Endothelial cell of umbilical vein (primary cell): ENCODE data around the gene CCP110.

Experiments used
- CTCF ChIP-seq, 2 donors: IDR thresholded peaks; 1 replicate in 1 of 2; 2 replicates in 1 of 2; pipeline ENCODE4 v1.5.1; 2011; ENCODE audit warnings: low read length in 2 of 2, mild to moderate bottlenecking in 2 of 2, moderate library complexity in 2 of 2, control low read depth in 1 of 2, inconsistent platforms in 1 of 2, low read depth in 1 of 2; ENCODE audit not compliant: insufficient read depth in 1 of 2; ENCODE audit errors: extremely low read depth in 1 of 2
- EZH2 ChIP-seq: IDR thresholded peaks from 2 replicates; pipeline ENCODE4 v1.6.1; 2012; ENCODE audit warnings: borderline replicate concordance, low read depth, mild to moderate bottlenecking, moderate library complexity, low read length, inconsistent platforms; ENCODE audit not compliant: severe bottlenecking
- FOS ChIP-seq: IDR thresholded peaks from 2 replicates; pipeline ENCODE4 v1.6.1; 2011; ENCODE audit warnings: mild to moderate bottlenecking, low read length, moderate library complexity, borderline replicate concordance; ENCODE audit not compliant: insufficient read depth
- GATA2 ChIP-seq: IDR thresholded peaks from 2 replicates; pipeline ENCODE4 v1.7.0; 2011; ENCODE audit warnings: low read depth, mild to moderate bottlenecking, moderate library complexity, mixed read lengths, low read length; ENCODE audit not compliant: insufficient read length, insufficient read depth
- JUN ChIP-seq: IDR thresholded peaks from 2 replicates; pipeline ENCODE4 v1.6.1; 2011; ENCODE audit warnings: borderline replicate concordance, low read depth; ENCODE audit not compliant: insufficient read length, insufficient read depth
- MAX ChIP-seq: IDR thresholded peaks from 2 replicates; pipeline ENCODE4 v1.6.1; 2011; ENCODE audit not compliant: insufficient read depth, insufficient read length
- MYC ChIP-seq: IDR thresholded peaks from one replicate; pipeline ENCODE4 v1.6.1; 2011; ENCODE audit warnings: mild to moderate bottlenecking, low read depth, low read length
- POLR2A ChIP-seq: IDR thresholded peaks from 2 replicates; pipeline ENCODE4 v1.6.1; 2012; ENCODE audit warnings: low read depth, mild to moderate bottlenecking, control low read depth, low read length
- POLR2AphosphoS5 ChIP-seq: IDR thresholded peaks from 2 replicates; pipeline ENCODE4 v1.6.1; 2012; ENCODE audit warnings: low read depth, mild to moderate bottlenecking, control low read depth, low read length, moderate library complexity; ENCODE audit not compliant: insufficient read depth

GRCh38 chr16:19507867-19508266, 15.9 kb upstream of the CCP110 start:
- TF ChIP-seq CTCF (IDR thresholded peaks at IDR 0.05; ENCODE audit: extremely low read depth in 1 of 2, insufficient read depth in 1 of 2, low read depth in 1 of 2, low read length in 2 of 2) (no peak), POLR2A (no peak), MAX (no peak), JUN (no peak), EZH2 (no peak), MYC (no peak), FOS (no peak), POLR2AphosphoS5 (no peak), GATA2 (no peak)
